ENCODE data around the gene SENP1.

Gene SENP1

GRCh38 chr12:48036818-48037217 is 69.1 kb downstream of the SENP1 start:
- no peak for DNase-seq (ENCODE audit: low read depth in 3 of 3)

GRCh38 chr12:48034835-48035805 is 70.8 kb downstream of the SENP1 start:
- DNase-seq (ENCODE audit: low read depth in 3 of 3) = no peak

- no peak for DNase-seq (ENCODE audit: low read depth in 3 of 3)
These were observed 72.4 kb downstream of the SENP1 start for GRCh38 chr12:48033451-48033850.

- no peak for DNase-seq (ENCODE audit: low read depth in 3 of 3)
These were observed 73.3 kb downstream of the SENP1 start for GRCh38 chr12:48032597-48032996.

GRCh38 chr12:48031135-48031960 is 74.5 kb downstream of the SENP1 start:
- DNase-seq (ENCODE audit: low read depth in 3 of 3) = no peak

GRCh38 chr12:48030173-48030650 is 75.7 kb downstream of the SENP1 start:
- DNase-seq (ENCODE audit: low read depth in 3 of 3) = no peak

- no peak for DNase-seq (ENCODE audit: low read depth in 3 of 3)
These were observed 76.2 kb downstream of the SENP1 start for GRCh38 chr12:48029491-48030172.

- DNase-seq (ENCODE audit: low read depth in 3 of 3) = no peak
These were observed 77.1 kb downstream of the SENP1 start for GRCh38 chr12:48028541-48029431.

- DNase-seq (ENCODE audit: low read depth in 3 of 3) = no peak
These were observed 78.5 kb downstream of the SENP1 start for GRCh38 chr12:48027183-48028002.

- DNase-seq (ENCODE audit: low read depth in 3 of 3) = no peak
These were observed 79.6 kb downstream of the SENP1 start for GRCh38 chr12:48026060-48026827.

GRCh38 chr12:48025281-48025680 is 80.6 kb downstream of the SENP1 start:
- no peak for DNase-seq (ENCODE audit: low read depth in 3 of 3)

- DNase-seq (ENCODE audit: low read depth in 3 of 3) = no peak
These were observed 81.1 kb downstream of the SENP1 start for GRCh38 chr12:48024735-48025134.

GRCh38 chr12:48023386-48023785 is 82.5 kb downstream of the SENP1 start:
- DNase-seq (ENCODE audit: low read depth in 3 of 3) = no peak

GRCh38 chr12:48022676-48023385 is 83.0 kb downstream of the SENP1 start:
- no peak for DNase-seq (ENCODE audit: low read depth in 3 of 3)

- DNase-seq (ENCODE audit: low read depth in 3 of 3) = no peak
These were observed 83.7 kb downstream of the SENP1 start for GRCh38 chr12:48022180-48022521.

- no peak for DNase-seq (ENCODE audit: low read depth in 3 of 3)
These were observed 84.2 kb downstream of the SENP1 start for GRCh38 chr12:48021485-48022179.

- no peak for DNase-seq (ENCODE audit: low read depth in 3 of 3)
These were observed 86.1 kb downstream of the SENP1 start for GRCh38 chr12:48019639-48020265.

GRCh38 chr12:48018618-48018995 is 87.3 kb downstream of the SENP1 start:
- no peak for DNase-seq (ENCODE audit: low read depth in 3 of 3)
